Type B pancreatic cell (in vitro differentiated cells): ENCODE measurements around the gene LMCD1. TPM values are rescaled to one million over a fixed set of nuclear protein-coding genes. Genes with fewer than 3 reads are reported as not detected.

Experiments used
- DNase-seq: peaks from one replicate; pipeline ENCODE4 v3.0.0; 2021; ENCODE audit warnings: mixed read lengths; ENCODE audit not compliant: unreplicated experiment; ENCODE audit errors: extremely low spot score
- H3K27ac Mint-ChIP-seq: 2 replicates; pipeline ENCODE4 v1.8.0; 2021; ENCODE audit warnings: mild to moderate bottlenecking, mixed read lengths
- H3K27me3 Mint-ChIP-seq: 2 replicates; pipeline ENCODE4 v1.8.0; 2021; ENCODE audit warnings: mixed read lengths
- H3K36me3 Mint-ChIP-seq: 2 replicates; pipeline ENCODE4 v1.8.0; 2021; ENCODE audit warnings: mixed read lengths
- H3K4me1 Mint-ChIP-seq: one replicate; pipeline ENCODE4 v1.8.0; 2021; ENCODE audit warnings: mixed read lengths; ENCODE audit not compliant: unreplicated experiment
- H3K4me3 Mint-ChIP-seq: 2 replicates; pipeline ENCODE4 v1.8.0; 2021; ENCODE audit warnings: mild to moderate bottlenecking, mixed read lengths
- H3K9me3 Mint-ChIP-seq: 2 replicates; pipeline ENCODE4 v1.8.0; 2021; ENCODE audit warnings: mixed read lengths
- CTCF ChIP-seq: fragments of 200-600 bp; sonication (generic); conservative IDR thresholded peaks from 2 replicates; pipeline ENCODE4 v1.5.0; 2021; ENCODE audit warnings: antibody characterized with exemption, mild to moderate bottlenecking
- total RNA-seq: library from RNA; stranded (reverse); gene quantifications from 2 replicates; pipeline ENCODE4 v1.2.1, GENCODE V29; 2021; ENCODE audit warnings: low replicate concordance

LMCD1 gene
- total RNA-seq, 1 donor from 2014 or later, result 33.1 TPM

GRCh38 chr3:8484409-8485140 lies 17.0 kb upstream of the LMCD1 start:
- Mint-ChIP-seq H3K9me3 (peaks cover 12% of the 10 kb centered on the region), H3K27me3 (peaks cover 3% of the 10 kb centered on the region), H3K36me3 (peaks cover 11% of the 10 kb centered on the region), H3K4me1 (peaks cover 10% of the 10 kb centered on the region), H3K27ac (no peak overlapping the region), H3K4me3 (no peak overlapping the region)
- no peak for TF ChIP-seq CTCF
- no peak for DNase-seq

GRCh38 chr3:8485141-8485870 lies 16.3 kb upstream of the LMCD1 start:
- H3K27me3 Mint-ChIP-seq, result peaks cover 3% of the 10 kb centered on the region
- DNase-seq, result no peak
- no peak overlapping the region for H3K27ac Mint-ChIP-seq
- no peak for TF ChIP-seq CTCF
- peaks cover 11% of the 10 kb centered on the region for H3K36me3 Mint-ChIP-seq
- no peak overlapping the region for H3K4me3 Mint-ChIP-seq
- H3K4me1 Mint-ChIP-seq, result peaks cover 17% of the 10 kb centered on the region
- peaks cover 12% of the 10 kb centered on the region for H3K9me3 Mint-ChIP-seq

GRCh38 chr3:8485943-8486342 lies 15.7 kb upstream of the LMCD1 start:
- no peak for DNase-seq
- Mint-ChIP-seq H3K36me3 (peaks cover 11% of the 10 kb centered on the region), H3K27me3 (peaks cover 3% of the 10 kb centered on the region), H3K4me1 (peaks cover 19% of the 10 kb centered on the region), H3K4me3 (no peak overlapping the region), H3K9me3 (peaks cover 12% of the 10 kb centered on the region), H3K27ac (no peak overlapping the region)
- TF ChIP-seq CTCF, result no peak

- DNase-seq, result no peak
- no peak overlapping the region for H3K27ac Mint-ChIP-seq
- peaks cover 3% of the 10 kb centered on the region for H3K27me3 Mint-ChIP-seq
- H3K4me3 Mint-ChIP-seq, result no peak overlapping the region
- peaks cover 23% of the 10 kb centered on the region for H3K4me1 Mint-ChIP-seq
- peaks cover 12% of the 10 kb centered on the region for H3K9me3 Mint-ChIP-seq
- no peak for TF ChIP-seq CTCF
- peaks cover 11% of the 10 kb centered on the region for H3K36me3 Mint-ChIP-seq
These were observed 15.2 kb upstream of the LMCD1 start for GRCh38 chr3:8486434-8486833.

- H3K27me3 Mint-ChIP-seq, result peaks cover 7% of the 10 kb centered on the region
- H3K4me1 Mint-ChIP-seq, result peaks cover 28% of the 10 kb centered on the region
- H3K4me3 Mint-ChIP-seq, result no peak overlapping the region
- H3K9me3 Mint-ChIP-seq, result peaks cover 12% of the 10 kb centered on the region
- no peak overlapping the region for H3K27ac Mint-ChIP-seq
- peaks cover 11% of the 10 kb centered on the region for H3K36me3 Mint-ChIP-seq
- no peak for TF ChIP-seq CTCF
- DNase-seq, result no peak
These were observed 14.7 kb upstream of the LMCD1 start for GRCh38 chr3:8486936-8487335.
